DMS79 treated with DMSO at 0.1 percent for 48 hours (cell line): ENCODE results near the gene PRKAG2.

ENCODE experiments used
- DNase-seq: peaks from one replicate; lab custom pipeline; 2025; lab: John Stamatoyannopoulos, UW

PRKAG2 gene

GRCh38 chr7:151900986-151901621 lies 24.2 kb upstream of the PRKAG2 start:
- DNase-seq = peak; percentile 38

GRCh38 chr7:151900591-151900985 lies 23.7 kb upstream of the PRKAG2 start:
- peak; percentile 35 for DNase-seq

- no peak for DNase-seq
Measured at GRCh38 chr7:151899513-151900360, 22.8 kb upstream of the PRKAG2 start.

- DNase-seq = no peak
Measured at GRCh38 chr7:151897951-151898686, 21.2 kb upstream of the PRKAG2 start.

- no peak for DNase-seq
Measured at GRCh38 chr7:151897161-151897731, 20.3 kb upstream of the PRKAG2 start.

- DNase-seq = no peak
Measured at GRCh38 chr7:151896486-151896885, 19.6 kb upstream of the PRKAG2 start.

GRCh38 chr7:151896086-151896485 lies 19.2 kb upstream of the PRKAG2 start:
- no peak for DNase-seq

- peak; percentile 95 for DNase-seq
Measured at GRCh38 chr7:151895631-151896031, 18.7 kb upstream of the PRKAG2 start.

GRCh38 chr7:151895008-151895630 lies 18.2 kb upstream of the PRKAG2 start:
- peak; percentile 97 for DNase-seq

GRCh38 chr7:151894111-151895007 lies 17.4 kb upstream of the PRKAG2 start:
- DNase-seq = no peak

- DNase-seq = no peak
Measured at GRCh38 chr7:151893405-151893923, 16.5 kb upstream of the PRKAG2 start.

GRCh38 chr7:151891753-151892152 lies 14.8 kb upstream of the PRKAG2 start:
- no peak for DNase-seq

GRCh38 chr7:151891182-151891581 lies 14.3 kb upstream of the PRKAG2 start:
- DNase-seq = no peak

GRCh38 chr7:151890355-151891004 lies 13.6 kb upstream of the PRKAG2 start:
- DNase-seq = peak; percentile 53

GRCh38 chr7:151889406-151890354 lies 12.8 kb upstream of the PRKAG2 start:
- no peak for DNase-seq

GRCh38 chr7:151888079-151889067 lies 11.5 kb upstream of the PRKAG2 start:
- no peak for DNase-seq

GRCh38 chr7:151886783-151887182 lies 9.9 kb upstream of the PRKAG2 start:
- DNase-seq = no peak

- no peak for DNase-seq
Measured at GRCh38 chr7:151885202-151885580, 8.3 kb upstream of the PRKAG2 start.
